Esophagus (tissue), 2 donors: ENCODE results near the gene HYKK. TPM values are rescaled to one million over a fixed set of nuclear protein-coding genes. Genes with fewer than 3 reads are reported as not detected.

ENCODE experiments used
- H3K27ac ChIP-seq, 2 donors: one replicate each; pipeline ENCODE4 v1.5.1; 2013; ENCODE audit warnings: low read depth in 2 of 2, mild to moderate bottlenecking in 2 of 2, inconsistent platforms in 1 of 2, low read length in 1 of 2, moderate library complexity in 1 of 2
- H3K27me3 ChIP-seq, 2 donors: one replicate each; pipeline ENCODE4 v1.6.1; 2013; ENCODE audit warnings: low read length in 2 of 2, control low read depth in 1 of 2, mild to moderate bottlenecking in 1 of 2; ENCODE audit not compliant: insufficient read depth in 2 of 2, control insufficient read depth in 1 of 2
- H3K36me3 ChIP-seq, 2 donors: one replicate each; pipeline ENCODE4 v1.6.1; 2013; ENCODE audit warnings: low read length in 1 of 2; ENCODE audit not compliant: control insufficient read depth in 2 of 2, insufficient read depth in 2 of 2
- H3K4me1 ChIP-seq, 2 donors: one replicate each; pipeline ENCODE4 v1.6.1; 2013; ENCODE audit warnings: low read length in 1 of 2; ENCODE audit not compliant: control insufficient read depth in 2 of 2, insufficient read depth in 2 of 2
- H3K4me3 ChIP-seq, 2 donors: one replicate each; pipeline ENCODE4 v1.5.1; 2013; ENCODE audit warnings: low read length in 2 of 2, mild to moderate bottlenecking in 2 of 2, low read depth in 1 of 2, moderate library complexity in 1 of 2
- H3K9me3 ChIP-seq, 2 donors: one replicate each; pipeline ENCODE4 v1.6.1; 2013; ENCODE audit warnings: mild to moderate bottlenecking in 2 of 2, low read depth in 1 of 2, low read length in 1 of 2, moderate library complexity in 1 of 2; ENCODE audit not compliant: control insufficient read depth in 2 of 2, insufficient read depth in 1 of 2
- WGBS, 2 donors: extraction: QIAGEN DNeasy Blood & Tissue Kit; methylation state at CpG; one replicate each; pipeline ENCODE4 v1.1.7; 2013; 5-methylcytosine and 5-hydroxymethylcytosine counted together
- polyA plus RNA-seq, 2 donors: library from polyadenylated mRNA; stranded (reverse); fragments of 200-250 nt; gene quantifications; one replicate each; pipeline ENCODE4 v1.2.3, GENCODE V29; 2013
- donor health status: healthy with polysubstance abuse.
- donor health status: Bipolar disorder and iron deficiency.

The HYKK gene
- polyA plus RNA-seq, 2 donors: 2.7 to 2.9 TPM

- H3K27me3 ChIP-seq: no peaks in the 10 kb centered on the region
- H3K9me3 ChIP-seq: no peaks in the 10 kb centered on the region
- no peak overlapping the region for H3K4me3 ChIP-seq
- H3K36me3 ChIP-seq: no peaks in the 10 kb centered on the region
- WGBS, 2 donors: 83 to 93% methylated on average over 4 of the region's 4 CpGs
- H3K4me1 ChIP-seq: no peaks in the 10 kb centered on the region
- H3K27ac ChIP-seq: no peak overlapping the region
Observed at GRCh38 chr15:78571382-78571781, 64.0 kb downstream of the HYKK start.

GRCh38 chr15:78573416-78573815 is 66.0 kb downstream of the HYKK start:
- Histone ChIP-seq H3K27ac (no peak overlapping the region), H3K9me3 (no peaks in the 10 kb centered on the region), H3K36me3 (no peaks in the 10 kb centered on the region), H3K4me3 (no peak overlapping the region), H3K4me1 (no peaks in the 10 kb centered on the region), H3K27me3 (no peaks in the 10 kb centered on the region)
- 50 to 56% methylated on average over 4 of the region's 4 CpGs for WGBS, 2 donors

- H3K36me3 ChIP-seq: no peaks in the 10 kb centered on the region
- no peak overlapping the region for H3K4me3 ChIP-seq
- no peaks in the 10 kb centered on the region for H3K9me3 ChIP-seq
- 93 to 100% methylated on average over 1 of the region's 1 CpG for WGBS, 2 donors
- H3K4me1 ChIP-seq: no peaks in the 10 kb centered on the region
- H3K27ac ChIP-seq: no peak overlapping the region
- no peaks in the 10 kb centered on the region for H3K27me3 ChIP-seq
Observed at GRCh38 chr15:78574944-78575343, 67.6 kb downstream of the HYKK start.

Other genes starting within 250 kb of the HYKK start
- gene DNAJA4, start 243.0 kb upstream of the HYKK start, polyA plus RNA-seq: 10 to 100 TPM; 11.8 to 14.6 TPM
- 10 to 100 TPM; 29.4 to 53.3 TPM for gene SKIC8, start 208.0 kb upstream of the HYKK start, polyA plus RNA-seq
- under 1 TPM in 1 of 2 donors, not detected in 1; 0.11 TPM for gene CRABP1, start 167.2 kb upstream of the HYKK start, polyA plus RNA-seq
- 1 to 10 TPM; 9.0 to 9.2 TPM for gene IREB2, start 69.4 kb upstream of the HYKK start, polyA plus RNA-seq
- gene PSMA4, start 32.9 kb downstream of the HYKK start, polyA plus RNA-seq: 100 to 1,000 TPM; 109 to 188 TPM
- 1 to 10 TPM; 1.5 to 2.3 TPM for gene CHRNA5, start 57.9 kb downstream of the HYKK start, polyA plus RNA-seq
- gene CHRNA3, start 113.4 kb downstream of the HYKK start, polyA plus RNA-seq: under 1 TPM in 1 of 2 donors, not detected in 1; 0.07 TPM
- under 1 TPM; 0.16 to 0.42 TPM for gene CHRNB4, start 133.6 kb downstream of the HYKK start, polyA plus RNA-seq